ENCODE data around the gene RRP15. TPM values are rescaled to one million over a fixed set of nuclear protein-coding genes. Genes with fewer than 3 reads are reported as not detected.

Gene RRP15
- polyA plus RNA-seq, 3 donors: 0.81 to 7.6 (median 4.6) TPM

DNA sequence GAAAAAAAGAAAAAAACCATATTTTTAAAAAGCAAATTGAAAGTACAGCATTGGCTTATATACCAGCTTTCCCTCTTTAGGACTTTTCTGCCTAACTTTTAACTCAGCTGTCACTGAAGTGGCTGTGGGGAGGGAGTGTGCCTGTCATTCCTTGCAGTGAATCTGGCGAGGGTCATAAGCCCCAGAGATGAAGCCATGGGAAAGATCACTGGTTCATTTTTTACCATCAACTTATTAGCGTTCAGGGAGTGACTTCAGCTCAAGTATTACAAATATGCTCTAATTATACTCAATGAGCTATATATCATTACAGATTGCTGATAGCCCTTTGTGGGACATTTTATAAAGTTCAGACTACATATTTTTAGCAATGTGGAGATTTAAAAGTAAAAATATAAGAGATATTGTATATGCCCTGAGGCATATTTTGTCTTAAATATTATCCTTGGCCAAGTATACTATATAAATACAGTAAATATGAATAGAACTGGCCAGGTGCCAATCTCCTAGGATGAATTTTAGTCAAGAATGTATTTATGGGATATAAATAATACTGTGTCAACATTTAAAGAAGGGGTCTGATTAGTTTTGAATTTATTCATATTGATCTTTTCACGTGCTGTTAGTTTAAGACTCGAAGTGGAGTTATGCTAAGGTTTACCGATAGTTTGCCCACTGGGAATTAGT, 64.4 kb downstream of the RRP15 start:
- no peaks in the 10 kb centered on the region for H3K9me3 ChIP-seq (replicated peaks in 1 of 2; ENCODE audit: control insufficient read depth in 1 of 2, insufficient read depth in 1 of 2, low read length in 2 of 2)
- intact Hi-C loops (cut with micrococcal nuclease): loop anchor here (5.0 to 10.0 kb wide), 4 partner anchors 118 to 1235 kb away; partner anchors contain the start of gene LYPLAL1 (in 1 of the 2)
- H3K4me3 ChIP-seq (replicated peaks in 1 of 3; ENCODE audit: low read depth in 2 of 3, low read length in 3 of 3): no peak overlapping the region
- Mint-ChIP-seq H3K4me1 (peaks cover 40% of the 10 kb centered on the region), H3K27ac (no peak overlapping the region), H3K27me3 (ENCODE audit: low read depth in 3 of 3) (peaks cover 9 to 36% (median 14%) of the 10 kb centered on the region in 3 donors), H3K9me3 (peaks cover 0 to 12% (median 7%) of the 10 kb centered on the region in 7 donors), H3K36me3 (peaks cover 10% of the 10 kb centered on the region in 2 donors), H3K4me3 (no peak overlapping the region)
- peaks cover 48 to 52% of the 10 kb centered on the region in 2 donors for H3K27me3 ChIP-seq (ENCODE audit: control insufficient read depth in 2 of 2, insufficient read depth in 2 of 2, low read length in 2 of 2)
- H2AFZ ChIP-seq (ENCODE audit: insufficient read depth, low read depth, low read length, poor library complexity, severe bottlenecking): no peak overlapping the region
- no peaks in the 10 kb centered on the region for H3K79me2 ChIP-seq (ENCODE audit: insufficient read depth, low read length)
- H3K4me2 ChIP-seq (replicated peaks; ENCODE audit: extremely low read depth, low read length, poor library complexity, severe bottlenecking): no peak overlapping the region
- TF ChIP-seq, protein P1, sequence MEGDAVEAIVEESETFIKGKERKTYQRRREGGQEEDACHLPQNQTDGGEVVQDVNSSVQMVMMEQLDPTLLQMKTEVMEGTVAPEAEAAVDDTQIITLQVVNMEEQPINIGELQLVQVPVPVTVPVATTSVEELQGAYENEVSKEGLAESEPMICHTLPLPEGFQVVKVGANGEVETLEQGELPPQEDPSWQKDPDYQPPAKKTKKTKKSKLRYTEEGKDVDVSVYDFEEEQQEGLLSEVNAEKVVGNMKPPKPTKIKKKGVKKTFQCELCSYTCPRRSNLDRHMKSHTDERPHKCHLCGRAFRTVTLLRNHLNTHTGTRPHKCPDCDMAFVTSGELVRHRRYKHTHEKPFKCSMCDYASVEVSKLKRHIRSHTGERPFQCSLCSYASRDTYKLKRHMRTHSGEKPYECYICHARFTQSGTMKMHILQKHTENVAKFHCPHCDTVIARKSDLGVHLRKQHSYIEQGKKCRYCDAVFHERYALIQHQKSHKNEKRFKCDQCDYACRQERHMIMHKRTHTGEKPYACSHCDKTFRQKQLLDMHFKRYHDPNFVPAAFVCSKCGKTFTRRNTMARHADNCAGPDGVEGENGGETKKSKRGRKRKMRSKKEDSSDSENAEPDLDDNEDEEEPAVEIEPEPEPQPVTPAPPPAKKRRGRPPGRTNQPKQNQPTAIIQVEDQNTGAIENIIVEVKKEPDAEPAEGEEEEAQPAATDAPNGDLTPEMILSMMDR (IDR thresholded peaks at IDR 0.05): no peak
- H4K20me1 ChIP-seq (ENCODE audit: insufficient read depth, low read length): no peaks in the 10 kb centered on the region
- 100% methylated on average over 2 of the region's 5 CpGs for WGBS (ENCODE audit: insufficient coverage)
- H3K4me1 ChIP-seq (ENCODE audit: control insufficient read depth in 1 of 2, insufficient read depth in 2 of 2, low read length in 2 of 2): peaks cover 46 to 52% of the 10 kb centered on the region in 2 donors
- no peak for DNase-seq
- H3K9ac ChIP-seq (ENCODE audit: insufficient read depth, low read length, poor library complexity, severe bottlenecking): no peak overlapping the region
- no peak overlapping the region for H3K27ac ChIP-seq (ENCODE audit: low read depth in 1 of 2, low read length in 2 of 2)
- no peaks in the 10 kb centered on the region for H3K36me3 ChIP-seq (replicated peaks in 1 of 2; ENCODE audit: control insufficient read depth in 1 of 2, insufficient read depth in 2 of 2, low read length in 2 of 2)

- Mint-ChIP-seq H3K36me3 (peaks cover 10% of the 10 kb centered on the region in 2 donors), H3K9me3 (peaks cover 0 to 12% (median 7%) of the 10 kb centered on the region in 7 donors), H3K27ac (no peak overlapping the region), H3K4me1 (peaks cover 40% of the 10 kb centered on the region), H3K27me3 (ENCODE audit: low read depth in 3 of 3) (peaks cover 9 to 36% (median 17%) of the 10 kb centered on the region in 3 donors), H3K4me3 (peak overlapping the region in 1 of 2 donors; percentile 53)
- H2AFZ ChIP-seq (ENCODE audit: insufficient read depth, low read depth, low read length, poor library complexity, severe bottlenecking): no peak overlapping the region
- H3K4me2 ChIP-seq (replicated peaks; ENCODE audit: extremely low read depth, low read length, poor library complexity, severe bottlenecking): peak overlapping the region; percentile 24
- H3K4me1 ChIP-seq (ENCODE audit: control insufficient read depth in 1 of 2, insufficient read depth in 2 of 2, low read length in 2 of 2): peaks cover 41 to 47% of the 10 kb centered on the region in 2 donors
- peaks cover 42 to 46% of the 10 kb centered on the region in 2 donors for H3K27me3 ChIP-seq (ENCODE audit: control insufficient read depth in 2 of 2, insufficient read depth in 2 of 2, low read length in 2 of 2)
- no peak overlapping the region for H3K9ac ChIP-seq (ENCODE audit: insufficient read depth, low read length, poor library complexity, severe bottlenecking)
- TF ChIP-seq, protein P1 (IDR thresholded peaks at IDR 0.05): no peak
- no CpG with 5 or more reads among the region's 7 CpGs for WGBS (ENCODE audit: insufficient coverage)
- no peaks in the 10 kb centered on the region for H3K36me3 ChIP-seq (replicated peaks in 1 of 2; ENCODE audit: control insufficient read depth in 1 of 2, insufficient read depth in 2 of 2, low read length in 2 of 2)
- no peaks in the 10 kb centered on the region for H3K9me3 ChIP-seq (replicated peaks in 1 of 2; ENCODE audit: control insufficient read depth in 1 of 2, insufficient read depth in 1 of 2, low read length in 2 of 2)
- DNase-seq: no peak
- no peak overlapping the region for H3K27ac ChIP-seq (ENCODE audit: low read depth in 1 of 2, low read length in 2 of 2)
- no peaks in the 10 kb centered on the region for H4K20me1 ChIP-seq (ENCODE audit: insufficient read depth, low read length)
- intact Hi-C loops (cut with micrococcal nuclease): no loop called here
- H3K79me2 ChIP-seq (ENCODE audit: insufficient read depth, low read length): no peaks in the 10 kb centered on the region
- H3K4me3 ChIP-seq (replicated peaks in 1 of 3; ENCODE audit: low read depth in 2 of 3, low read length in 3 of 3): no peak overlapping the region
Measured at GRCh38 chr1:218350035-218350525, 65.0 kb downstream of the RRP15 start.

All from CD14-positive monocyte (primary cell).